ENCODE data around the gene IGF1. TPM values are rescaled to one million over a fixed set of nuclear protein-coding genes. Genes with fewer than 3 reads are reported as not detected.
"Not testable (repeated sequence)": the region's sequence is repeated elsewhere in the genome, so short reads cannot be mapped to it uniquely, and the experiment has no call there.

The IGF1 gene
- total RNA-seq, 2 experiments from 2014 or later = 0.10 to 0.19 TPM

DNA sequence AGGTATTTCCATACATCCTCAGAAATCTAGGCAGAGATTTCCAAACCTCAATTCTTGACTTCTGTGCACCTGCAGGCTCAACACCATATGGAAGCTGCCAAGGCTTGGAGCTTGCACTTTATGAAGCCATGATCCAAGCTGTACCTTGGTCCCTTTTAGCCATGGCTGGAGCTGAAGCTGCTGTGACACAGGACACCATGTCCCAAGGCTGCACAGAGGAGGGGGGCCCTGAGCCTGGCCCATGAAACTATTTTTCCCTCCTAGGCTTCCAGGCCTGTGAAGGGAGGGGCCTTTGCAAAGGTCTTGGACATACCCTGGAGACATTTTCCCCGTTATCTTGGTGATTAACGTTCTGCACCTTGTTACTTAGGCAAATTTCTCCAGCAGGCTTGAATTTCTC, 110.5 kb downstream of the IGF1 start:
- H3K36me3 Mint-ChIP-seq (ENCODE audit: low read depth) = no peaks in the 10 kb centered on the region
- no peak overlapping the region for H3K27ac Mint-ChIP-seq
- CTCF ChIA-PET = no interaction called here
- no peak for DNase-seq
- POLR2A ChIA-PET = no interaction called here
- peaks cover 2% of the 10 kb centered on the region for H3K27me3 Mint-ChIP-seq
- H3K9me3 Mint-ChIP-seq = peaks cover 6% of the 10 kb centered on the region
- H3K4me3 Mint-ChIP-seq = no peak overlapping the region
- H3K4me1 Mint-ChIP-seq = peaks cover 4% of the 10 kb centered on the region

DNA sequence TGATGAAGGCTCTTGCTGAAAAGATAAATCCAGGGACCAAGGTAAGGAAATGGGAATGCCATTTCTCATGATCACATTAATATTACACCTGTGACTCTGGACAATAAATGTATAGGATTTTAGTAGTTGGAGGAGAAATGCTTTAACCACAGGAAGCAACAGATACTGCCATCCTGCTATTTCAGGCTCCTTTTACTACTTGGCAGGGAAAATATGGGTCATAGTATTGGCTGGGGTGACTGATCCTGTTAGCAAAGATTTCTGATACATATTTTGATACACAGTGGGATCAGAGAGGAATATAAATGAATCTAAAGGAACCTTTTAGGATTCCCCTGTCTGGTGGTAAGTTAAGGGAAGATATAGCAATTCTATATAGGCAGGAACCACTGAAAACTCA, 115.0 kb downstream of the IGF1 start:
- ChIA-PET CTCF (no interaction called here), POLR2A (no interaction called here)
- Mint-ChIP-seq H3K27me3 (peaks cover 2% of the 10 kb centered on the region), H3K36me3 (ENCODE audit: low read depth) (no peaks in the 10 kb centered on the region), H3K4me1 (no peaks in the 10 kb centered on the region), H3K9me3 (peaks cover 9% of the 10 kb centered on the region), H3K4me3 (no peak overlapping the region), H3K27ac (no peak overlapping the region)
- DNase-seq = no peak

DNA sequence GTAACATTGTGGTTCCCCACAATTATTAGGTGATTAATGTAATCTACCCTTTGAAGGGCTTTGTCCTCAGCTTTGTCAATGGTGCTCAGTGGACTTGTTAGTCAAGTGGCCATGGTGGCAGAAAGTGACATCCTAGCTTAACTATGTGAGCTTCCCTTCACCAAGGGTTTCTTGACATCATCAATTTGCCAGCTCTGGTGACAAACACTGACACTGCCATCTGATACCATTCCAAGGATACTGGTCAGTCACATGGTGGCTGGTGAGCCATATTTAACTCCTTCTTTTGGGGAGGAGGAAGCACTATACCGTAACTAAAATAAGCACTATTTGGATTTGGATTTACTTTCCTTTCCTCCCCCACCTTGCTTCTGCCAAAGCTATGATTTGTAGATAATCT, 115.7 kb downstream of the IGF1 start:
- H3K36me3 Mint-ChIP-seq (ENCODE audit: low read depth) = no peaks in the 10 kb centered on the region
- no peaks in the 10 kb centered on the region for H3K4me1 Mint-ChIP-seq
- no peak for DNase-seq
- peaks cover 11% of the 10 kb centered on the region for H3K9me3 Mint-ChIP-seq
- POLR2A ChIA-PET = no interaction called here
- no peak overlapping the region for H3K4me3 Mint-ChIP-seq
- no peak overlapping the region for H3K27ac Mint-ChIP-seq
- CTCF ChIA-PET = interaction anchor here (0.6 kb wide), 1 partner anchor 411 kb away, joined by 4 read pairs; no protein-coding TSS in a partner anchor
- peaks cover 5% of the 10 kb centered on the region for H3K27me3 Mint-ChIP-seq

GRCh38 chr12:102356690-102357089, 123.7 kb downstream of the IGF1 start:
- H3K4me1 Mint-ChIP-seq = no peaks in the 10 kb centered on the region
- no peak overlapping the region for H3K27ac Mint-ChIP-seq
- H3K36me3 Mint-ChIP-seq (ENCODE audit: low read depth) = no peaks in the 10 kb centered on the region
- H3K27me3 Mint-ChIP-seq = peaks cover 5% of the 10 kb centered on the region
- H3K9me3 Mint-ChIP-seq = peaks cover 21% of the 10 kb centered on the region
- H3K4me3 Mint-ChIP-seq = no peak overlapping the region
- CTCF ChIA-PET = no interaction called here
- POLR2A ChIA-PET = no interaction called here
- no peak for DNase-seq

- DNase-seq; H3K4me1 Mint-ChIP-seq; H3K27me3 Mint-ChIP-seq; CTCF ChIA-PET; H3K27ac Mint-ChIP-seq; H3K36me3 Mint-ChIP-seq (ENCODE audit: low read depth); POLR2A ChIA-PET; H3K4me3 Mint-ChIP-seq: not testable (repeated sequence)
- peaks cover 18% of the 10 kb centered on the region for H3K9me3 Mint-ChIP-seq
Observed at GRCh38 chr12:102354281-102354680, 126.1 kb downstream of the IGF1 start.

GRCh38 chr12:102351322-102351721, 129.0 kb downstream of the IGF1 start:
- ChIA-PET POLR2A (no interaction called here), CTCF (no interaction called here)
- H3K9me3 Mint-ChIP-seq = peaks cover 18% of the 10 kb centered on the region
- no peaks in the 10 kb centered on the region for H3K36me3 Mint-ChIP-seq (ENCODE audit: low read depth)
- DNase-seq = no peak
- H3K4me3 Mint-ChIP-seq = no peak overlapping the region
- peaks cover 2% of the 10 kb centered on the region for H3K27me3 Mint-ChIP-seq
- H3K27ac Mint-ChIP-seq = no peak overlapping the region
- no peaks in the 10 kb centered on the region for H3K4me1 Mint-ChIP-seq

DNA sequence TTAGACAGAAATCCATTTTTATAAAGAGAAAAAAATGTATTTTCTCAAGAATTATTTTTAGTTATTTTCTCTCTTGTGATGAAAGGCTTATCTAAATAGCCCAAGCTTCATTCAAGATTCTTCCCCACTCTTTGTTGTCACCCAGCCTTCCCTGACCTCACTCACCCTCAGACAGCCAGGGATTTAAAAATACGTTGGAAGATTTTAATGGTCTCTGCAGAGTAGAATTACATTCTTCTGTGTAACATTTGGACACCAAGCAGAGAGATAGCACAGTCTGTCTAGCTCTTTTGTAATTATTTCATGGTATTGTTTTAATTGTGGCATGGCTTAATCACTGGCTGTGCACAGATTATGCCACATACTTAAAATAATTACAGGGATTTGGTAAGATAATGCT, 130.3 kb downstream of the IGF1 start:
- H3K27ac Mint-ChIP-seq = no peak overlapping the region
- CTCF ChIA-PET = no interaction called here
- no peaks in the 10 kb centered on the region for H3K4me1 Mint-ChIP-seq
- POLR2A ChIA-PET = no interaction called here
- H3K4me3 Mint-ChIP-seq = no peak overlapping the region
- no peak for DNase-seq
- H3K36me3 Mint-ChIP-seq (ENCODE audit: low read depth) = no peaks in the 10 kb centered on the region
- H3K9me3 Mint-ChIP-seq = peaks cover 15% of the 10 kb centered on the region
- peaks cover 2% of the 10 kb centered on the region for H3K27me3 Mint-ChIP-seq

- POLR2A ChIA-PET = no interaction called here
- Mint-ChIP-seq H3K9me3 (peaks cover 13% of the 10 kb centered on the region), H3K27ac (no peak overlapping the region), H3K4me3 (no peak overlapping the region), H3K4me1 (no peaks in the 10 kb centered on the region), H3K36me3 (ENCODE audit: low read depth) (no peaks in the 10 kb centered on the region), H3K27me3 (peaks cover 2% of the 10 kb centered on the region)
- DNase-seq = no peak
- CTCF ChIA-PET = no interaction called here
Observed at GRCh38 chr12:102349079-102349478, 131.3 kb downstream of the IGF1 start.

GRCh38 chr12:102347811-102348210, 132.6 kb downstream of the IGF1 start:
- H3K4me1 Mint-ChIP-seq = no peaks in the 10 kb centered on the region
- H3K4me3 Mint-ChIP-seq = no peak overlapping the region
- ChIA-PET POLR2A (no interaction called here), CTCF (no interaction called here)
- H3K27me3 Mint-ChIP-seq = peaks cover 2% of the 10 kb centered on the region
- no peak overlapping the region for H3K27ac Mint-ChIP-seq
- peaks cover 10% of the 10 kb centered on the region for H3K9me3 Mint-ChIP-seq
- no peaks in the 10 kb centered on the region for H3K36me3 Mint-ChIP-seq (ENCODE audit: low read depth)
- no peak for DNase-seq

Data from activated CD4-positive, alpha-beta T cell treated with anti-CD3 and anti-CD28 coated beads, Interleukin-2, amount 10 ng/mL, durations not matched to agents 7 days and 5 days (primary cell).